ENCODE measurements around the gene TREML4. TPM values are rescaled to one million over a fixed set of nuclear protein-coding genes. Genes with fewer than 3 reads are reported as not detected.

The TREML4 gene
- total RNA-seq (2011; cell fraction: chromatin; rRNA removed; ENCODE audit: low replicate concordance), result not detected in 2 replicates
- total RNA-seq (2011; cell fraction: nucleolus; rRNA removed), result not detected in 2 replicates
- not detected in 2 replicates for total RNA-seq (2011; cell fraction: nucleoplasm; rRNA removed)
- total RNA-seq (2014; rRNA removed), result not detected in 2 replicates
- total RNA-seq (2014; rRNA removed; fragmentation: Illumina TruSeq; extraction: Trizol), result not detected in 2 replicates
- total RNA-seq (2015; rRNA removed; fragmentation: Illumina TruSeq; extraction: Trizol), result not detected in 2 replicates
- not detected in 2 replicates for total RNA-seq (2021)
- polyA plus RNA-seq (2011; rRNA removed), result not detected in 2 replicates
- polyA plus RNA-seq (2011; cell fraction: cytosol; rRNA removed), result not detected in 2 replicates
- not detected in 2 replicates for polyA plus RNA-seq (2011; cell fraction: nucleus; rRNA removed)
- polyA plus RNA-seq (2012), result not detected in 2 replicates
- not detected in 2 replicates for polyA plus RNA-seq (2014; fragmentation: Illumina TruSeq; extraction: Trizol)
- polyA plus RNA-seq (2014; fragmentation: Nextera tagmentation; extraction: Ambion mirVana), result not detected
- polyA plus RNA-seq (2014; rRNA removed), result not detected in 2 replicates
- not detected in 2 replicates for polyA minus RNA-seq (2011; rRNA and poly(A)+ RNA removed)
- polyA minus RNA-seq (2011; cell fraction: cytosol; rRNA and poly(A)+ RNA removed), result not detected in 2 replicates
- not detected in 2 replicates for polyA minus RNA-seq (2011; cell fraction: nucleus; rRNA and poly(A)+ RNA removed)
- not detected for Bru-seq, nascent RNA
- BruChase-seq, experiment 1, labeled RNA remaining after a 2-hour chase, result percentile 8 among the genes with signal in this experiment
- BruChase-seq, experiment 2, labeled RNA remaining after a 6-hour chase, result not detected
- long read RNA-seq, experiment 1, result 0 reads
- long read RNA-seq, experiment 2, result 0 reads
- long read RNA-seq, experiment 3, result 0 reads

- no peak within 1 kb of the TSS for H3K27ac ChIP-seq (ENCODE audit: extremely low read depth, low read depth, low read length)
- intact Hi-C loops (cut with micrococcal nuclease) (loop anchor here (2.0 kb wide), 1 partner anchor 91 kb away; no protein-coding TSS in a partner anchor), in situ Hi-C loops (cut with MboI) (no loop called here)
- DNase-seq (ENCODE audit: extremely low read depth in 1 of 4, low spot score in 3 of 4), result no peak
- ATAC-seq, result no peak
- POLR2A ChIA-PET, result no interaction called here
- no peak for FAIRE-seq
- H3K4me1 ChIP-seq (replicated peaks in 1 of 2; ENCODE audit: control insufficient read depth in 2 of 2, insufficient read depth in 2 of 2, low read length in 2 of 2), result no peaks in the 10 kb centered on the region; a peak in 2 of 5 replicates
- CTCF ChIA-PET (ENCODE audit: low intra/inter-chr PET ratio), result no interaction called here
- no peaks in the 10 kb centered on the region for H4K20me1 ChIP-seq (replicated peaks; ENCODE audit: control insufficient read depth, insufficient read depth, low read length)
- no peaks in the 10 kb centered on the region for H3K9me3 ChIP-seq (replicated peaks; ENCODE audit: control insufficient read depth, insufficient read depth, low read depth, low read length)
- no peaks in the 10 kb centered on the region for H3K79me2 ChIP-seq (ENCODE audit: control insufficient read depth, insufficient read depth, low read length)
- H3K4me3 ChIP-seq, result no peak within 1 kb of the TSS
- H3K4me2 ChIP-seq (ENCODE audit: insufficient read depth, low read length), result no peak within 1 kb of the TSS
- no peak within 1 kb of the TSS for H2AFZ ChIP-seq (ENCODE audit: low read depth, low read length)
- no peak for TF ChIP-seq MTA2 (IDR thresholded peaks at IDR 0.05; ENCODE audit: low read depth)
- TF ChIP-seq EZH2 (IDR thresholded peaks at IDR 0.05; ENCODE audit: borderline replicate concordance, low read depth, low read length), result no peak
- TF ChIP-seq KAT7 (CRISPR knock-in tag; IDR thresholded peaks at IDR 0.05; ENCODE audit: borderline replicate concordance), result no peak
- no peak for TF ChIP-seq ZNF57 (CRISPR knock-in tag; IDR thresholded peaks at IDR 0.05)
- TF ChIP-seq CCNT2 (IDR thresholded peaks at IDR 0.05; ENCODE audit: borderline replicate concordance, extremely low read depth, insufficient read length, low read depth, low read length), result no peak
- no peak for TF ChIP-seq ZNF232 (CRISPR knock-in tag; IDR thresholded peaks at IDR 0.05)
- no peak for TF ChIP-seq MCM7 (IDR thresholded peaks at IDR 0.05)
- TF ChIP-seq ZBTB7A (IDR thresholded peaks at IDR 0.05; ENCODE audit: borderline replicate concordance, control insufficient read depth, low read depth, low read length), result no peak
- no peak for TF ChIP-seq ETS1 (conservative IDR thresholded peaks at IDR 0.05; ENCODE audit: control insufficient read depth, low read depth, low read length)
- no peak for TF ChIP-seq SMARCA4 (IDR thresholded peaks at IDR 0.05)
- TF ChIP-seq SIRT6 (IDR thresholded peaks at IDR 0.05; ENCODE audit: low read depth, low read length), result no peak
- TF ChIP-seq GTF2A2 (tag; IDR thresholded peaks at IDR 0.05), result no peak
- peaks cover 10 to 58% of the 10 kb centered on the region in 2 experiments for H3K27me3 ChIP-seq (ENCODE audit: control insufficient read depth in 2 of 2, insufficient read depth in 2 of 2, low read length in 2 of 2)
- BruUV-seq (replicated peaks), result no TSS peak
- 2% methylated on average over 5 of the region's 5 CpGs for WGBS (ENCODE audit: insufficient coverage, low coverage, missing lambda C conversion rate)
- no peaks in the 10 kb centered on the region for H3K9me1 ChIP-seq (ENCODE audit: control insufficient read depth, insufficient read depth, low read length)
- no peak within 1 kb of the TSS for H3K9ac ChIP-seq (ENCODE audit: insufficient read depth in 1 of 2, low read depth in 2 of 2, low read length in 2 of 2)
- no peaks in the 10 kb centered on the region for H3K36me3 ChIP-seq (ENCODE audit: control insufficient read depth, insufficient read depth, low read length)
These were observed at the start of gene TREML4 for GRCh38 chr6:41228096-41228495. Gene TREML4, plus strand, starts transcription at chr6:41228349. Its CDS starts 79 bp downstream, at chr6:41228428.
